ENCODE data around the gene FAM241A. TPM values are rescaled to one million over a fixed set of nuclear protein-coding genes. Genes with fewer than 3 reads are reported as not detected.
A peak's percentile ranks its signal among the peaks of the same experiment; 100 is the strongest.
"Not testable (repeated sequence)": the region's sequence is repeated elsewhere in the genome, so short reads cannot be mapped to it uniquely, and the experiment has no call there.

Gene FAM241A
- total RNA-seq, 1 donor from 2014 or later = 6.3 TPM

- DNase-seq (ENCODE audit: low spot score) = no peak
These were observed 26.9 kb downstream of the FAM241A start for GRCh38 chr4:112172180-112172579.

- DNase-seq (ENCODE audit: low spot score) = no peak
These were observed 28.6 kb downstream of the FAM241A start for GRCh38 chr4:112173593-112174558.

GRCh38 chr4:112175840-112176239, 30.6 kb downstream of the FAM241A start:
- DNase-seq (ENCODE audit: low spot score) = no peak

GRCh38 chr4:112176596-112176995, 31.3 kb downstream of the FAM241A start:
- no peak for DNase-seq (ENCODE audit: low spot score)

GRCh38 chr4:112178741-112179140, 33.5 kb downstream of the FAM241A start:
- not testable (repeated sequence) for DNase-seq (ENCODE audit: low spot score)

GRCh38 chr4:112181358-112182000, 36.2 kb downstream of the FAM241A start:
- DNase-seq (ENCODE audit: low spot score) = no peak

DNA sequence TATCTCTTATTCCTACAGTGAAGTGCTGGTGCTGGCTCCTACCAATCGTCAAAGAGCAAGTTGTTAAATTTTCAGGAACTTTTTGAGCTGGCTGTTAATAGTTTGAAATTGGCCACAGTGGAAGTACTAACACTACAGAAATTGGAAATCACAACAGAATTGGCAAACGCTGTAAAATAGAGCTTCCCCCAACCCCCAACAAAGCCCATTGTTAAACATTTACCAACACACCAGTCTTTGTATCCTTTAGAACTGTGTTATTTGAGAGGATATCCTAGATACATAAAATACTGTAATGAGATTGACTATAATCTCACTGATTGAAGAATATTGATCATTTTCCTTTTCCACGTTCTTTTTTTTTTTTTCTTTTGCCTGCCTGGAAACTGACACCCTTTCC, 37.4 kb downstream of the FAM241A start:
- no peak for DNase-seq (ENCODE audit: low spot score)

GRCh38 chr4:112183252-112183651, 38.0 kb downstream of the FAM241A start:
- peak; percentile 62 for DNase-seq (ENCODE audit: low spot score)

DNA sequence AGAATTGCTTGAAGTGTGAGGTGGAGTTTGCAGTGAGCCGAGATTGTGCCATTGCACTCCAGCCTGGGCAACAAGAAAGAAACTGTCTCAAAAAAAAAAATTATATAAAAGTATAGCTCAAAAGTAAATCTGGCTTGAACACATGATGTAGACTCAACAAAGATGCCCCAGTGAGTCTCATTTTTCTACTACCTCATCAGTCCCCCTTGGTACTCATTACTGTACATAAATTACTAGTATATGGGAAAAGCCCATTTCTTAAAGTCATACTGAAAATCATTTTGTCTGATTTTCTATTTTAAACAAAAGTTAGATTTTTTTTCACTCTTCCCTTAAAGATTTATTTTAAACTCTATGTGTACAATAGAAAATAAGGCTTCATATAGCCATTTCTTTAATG, 39.2 kb downstream of the FAM241A start:
- DNase-seq (ENCODE audit: low spot score) = no peak

GRCh38 chr4:112185334-112185733, 40.1 kb downstream of the FAM241A start:
- DNase-seq (ENCODE audit: low spot score) = no peak

- peak; percentile 23 for DNase-seq (ENCODE audit: low spot score)
These were observed 40.8 kb downstream of the FAM241A start for GRCh38 chr4:112185740-112186670.

DNA sequence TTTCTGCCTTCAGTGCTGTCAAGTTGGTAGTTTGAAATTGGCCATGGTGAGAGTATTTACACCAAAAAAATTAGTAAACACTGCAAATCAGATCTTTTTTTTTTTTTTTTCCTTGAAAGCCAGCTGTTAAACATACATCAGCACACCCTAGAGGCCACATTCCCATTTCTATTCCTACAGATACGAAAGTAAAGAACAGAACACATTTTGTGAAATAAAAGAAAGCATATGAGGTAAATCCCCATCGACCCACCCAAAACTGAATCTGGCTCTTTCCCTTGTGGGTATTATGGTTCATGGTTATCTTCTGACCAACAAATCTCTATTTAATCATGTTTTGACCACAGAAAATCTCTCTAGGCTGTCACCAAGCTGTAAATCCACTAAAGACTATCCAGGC, 44.5 kb downstream of the FAM241A start:
- DNase-seq (ENCODE audit: low spot score) = peak; percentile 91

GRCh38 chr4:112190684-112191083, 45.4 kb downstream of the FAM241A start:
- no peak for DNase-seq (ENCODE audit: low spot score)

- peak; percentile 70 for DNase-seq (ENCODE audit: low spot score)
These were observed 51.2 kb downstream of the FAM241A start for GRCh38 chr4:112196461-112196860.

DNA sequence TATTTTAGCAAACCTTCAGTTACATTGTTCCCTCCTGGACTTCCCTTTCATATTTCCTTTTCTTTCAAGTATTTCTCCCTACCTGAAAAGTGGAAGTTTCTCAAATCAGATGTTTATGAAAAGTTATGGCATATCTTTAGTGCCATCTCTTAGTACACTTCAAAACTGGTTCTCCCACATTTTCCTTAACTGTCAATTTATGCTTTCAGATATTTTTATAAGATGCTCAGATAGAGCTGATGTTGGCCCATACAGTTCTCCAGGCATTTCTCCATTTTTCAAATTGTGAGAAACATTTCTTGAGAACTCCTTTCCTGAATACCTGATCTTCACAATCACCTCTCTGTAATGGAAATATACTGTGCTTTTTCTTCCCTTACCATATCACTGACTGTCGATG, 53.8 kb downstream of the FAM241A start:
- DNase-seq (ENCODE audit: low spot score) = peak; percentile 10

DNA sequence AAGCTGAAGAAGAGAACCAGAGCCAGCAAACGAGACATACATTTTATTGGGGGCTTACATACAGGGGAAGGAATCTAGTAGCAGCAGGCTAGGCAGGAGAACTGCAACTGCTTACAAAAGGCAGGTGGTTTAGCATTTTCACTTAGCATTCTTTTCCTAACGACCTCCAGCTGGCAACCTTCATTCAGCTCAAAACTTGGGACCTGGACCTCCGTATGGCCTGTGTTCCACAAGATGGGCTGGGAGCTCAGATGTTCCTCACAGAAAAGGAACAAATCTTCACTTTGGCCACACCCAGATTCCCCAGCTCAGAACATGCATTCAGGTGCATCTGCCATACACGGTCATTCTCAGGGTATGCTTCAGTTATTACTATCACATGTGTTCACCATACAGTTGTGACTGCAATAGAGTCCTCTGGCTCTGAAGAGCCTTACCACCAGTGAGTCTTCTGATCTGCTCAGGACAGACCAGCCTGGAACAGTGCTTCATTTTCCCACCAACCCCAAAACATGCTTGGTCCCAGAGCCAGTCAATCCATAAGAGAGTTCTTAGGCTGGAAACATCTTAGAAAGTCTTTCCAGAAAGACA, 56.8 kb downstream of the FAM241A start:
- no peak for DNase-seq (ENCODE audit: low spot score)

- DNase-seq (ENCODE audit: low spot score) = no peak
These were observed 58.3 kb downstream of the FAM241A start for GRCh38 chr4:112203593-112203992.

GRCh38 chr4:112206431-112206830, 61.2 kb downstream of the FAM241A start:
- DNase-seq (ENCODE audit: low spot score) = no peak

- DNase-seq (ENCODE audit: low spot score) = not testable (repeated sequence)
These were observed 63.2 kb downstream of the FAM241A start for GRCh38 chr4:112208137-112209095.

GRCh38 chr4:112210777-112211176, 65.5 kb downstream of the FAM241A start:
- no peak for DNase-seq (ENCODE audit: low spot score)

Data from umbilical cord (tissue), 2 donors.